Loucy (cell line): ENCODE results near the gene CD300E.

ENCODE experiments used
- H2AFZ ChIP-seq: fragments of 200-600 bp; sonication (generic); 2 replicates; pipeline ENCODE4 v1.6.0; 2016; ENCODE audit warnings: antibody characterized with exemption, mild to moderate bottlenecking, low read length, moderate library complexity
- H3F3A ChIP-seq: fragments of 200-600 bp; 2 replicates; pipeline ENCODE4 v1.6.0; 2016; ENCODE audit warnings: antibody characterized with exemption, low read depth, mild to moderate bottlenecking
- H3K27me3 ChIP-seq: fragments of 200-600 bp; sonication (generic); 2 replicates; pipeline ENCODE4 v1.6.1; 2014; ENCODE audit warnings: low read length, mild to moderate bottlenecking; ENCODE audit not compliant: insufficient read depth, poor library complexity, severe bottlenecking
- H3K36me3 ChIP-seq: fragments of 200-600 bp; sonication (generic); 2 replicates; pipeline ENCODE4 v1.6.1; 2016; ENCODE audit warnings: low read length; ENCODE audit not compliant: insufficient read depth
- H3K4me1 ChIP-seq: fragments of 200-600 bp; sonication (generic); 2 replicates; pipeline ENCODE4 v1.5.1; 2014; ENCODE audit warnings: low read length, mild to moderate bottlenecking; ENCODE audit not compliant: insufficient read depth, poor library complexity, severe bottlenecking
- H3K4me2 ChIP-seq: fragments of 200-600 bp; sonication (generic); 2 replicates; pipeline ENCODE4 v1.6.0; 2014; ENCODE audit warnings: antibody characterized with exemption, low read length, low read depth, mild to moderate bottlenecking; ENCODE audit not compliant: poor library complexity, severe bottlenecking
- H3K4me3 ChIP-seq: fragments of 200-600 bp; sonication (generic); 2 replicates; pipeline ENCODE4 v1.5.1; 2014; ENCODE audit warnings: low read length, mild to moderate bottlenecking, mixed read lengths; ENCODE audit not compliant: poor library complexity, severe bottlenecking
- H3K79me2 ChIP-seq: fragments of 200-600 bp; sonication (generic); 2 replicates; pipeline ENCODE4 v1.6.1; 2014; ENCODE audit warnings: low read length; ENCODE audit not compliant: insufficient read depth
- H3K9ac ChIP-seq: fragments of 200-600 bp; sonication (generic); 2 replicates; pipeline ENCODE4 v1.6.0; 2014; ENCODE audit warnings: mild to moderate bottlenecking, low read depth, low read length, moderate library complexity; ENCODE audit not compliant: poor library complexity, severe bottlenecking
- H3K9me2 ChIP-seq: fragments of 200-600 bp; sonication (generic); replicated peaks from 2 replicates; pipeline ENCODE4 v1.6.1; 2016; ENCODE audit warnings: low read depth, low read length, mixed read lengths
- H3K9me3 ChIP-seq: fragments of 200-600 bp; sonication (generic); 2 replicates; pipeline ENCODE4 v1.6.1; 2014; ENCODE audit warnings: mild to moderate bottlenecking, antibody characterized with exemption, low read length, low read depth; ENCODE audit not compliant: insufficient read depth
- H4K20me1 ChIP-seq: fragments of 200-600 bp; sonication (generic); 2 replicates; pipeline ENCODE4 v1.6.0; 2014; ENCODE audit warnings: antibody characterized with exemption, low read length, mild to moderate bottlenecking; ENCODE audit not compliant: insufficient read depth, poor library complexity, severe bottlenecking
- EZH2phosphoT487 ChIP-seq: fragments of 200-600 bp; IDR thresholded peaks from 2 replicates; pipeline ENCODE4 v1.6.1; 2018; ENCODE audit warnings: antibody characterized with exemption, mild to moderate bottlenecking, moderate library complexity, borderline replicate concordance
- TF ChIP-seq, protein P1 (sequence below): fragments of 200-600 bp; sonication (generic); conservative IDR thresholded peaks from 2 replicates; pipeline ENCODE4 v1.5.1; 2014; ENCODE audit warnings: mild to moderate bottlenecking, antibody characterized with exemption, low read length

The CD300E gene

DNA sequence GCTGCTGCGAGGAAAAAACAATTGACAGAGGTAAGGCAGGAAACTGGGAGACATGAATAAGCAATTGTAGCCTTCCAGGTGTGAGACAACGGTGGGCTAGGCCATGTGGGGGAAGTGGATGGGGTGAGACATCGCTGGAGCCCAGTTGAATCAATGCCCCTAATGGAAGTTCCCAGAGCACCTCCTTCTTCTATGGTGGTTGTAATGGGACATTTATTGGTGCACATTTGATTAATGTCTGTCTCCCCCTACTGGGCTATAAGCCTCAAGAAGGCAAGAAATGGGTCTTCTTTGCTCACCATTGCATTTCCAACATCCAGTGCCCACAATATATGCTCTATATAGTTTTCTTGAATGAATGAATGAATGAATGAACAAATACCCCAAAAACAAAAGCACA is 22.7 kb upstream of the CD300E start:
- Histone ChIP-seq H3K4me3 (no peak overlapping the region), H3K9ac (no peak overlapping the region), H3K4me1 (peaks cover 1% of the 10 kb centered on the region), H4K20me1 (no peaks in the 10 kb centered on the region), H3K4me2 (no peak overlapping the region), H3K27me3 (peaks cover under 1% of the 10 kb centered on the region), H3K9me3 (no peaks in the 10 kb centered on the region), H2AFZ (no peak overlapping the region), H3K79me2 (no peaks in the 10 kb centered on the region), H3K9me2 (no peaks in the 10 kb centered on the region), H3F3A (no peaks in the 10 kb centered on the region), H3K36me3 (no peaks in the 10 kb centered on the region)
- TF ChIP-seq, protein P1, sequence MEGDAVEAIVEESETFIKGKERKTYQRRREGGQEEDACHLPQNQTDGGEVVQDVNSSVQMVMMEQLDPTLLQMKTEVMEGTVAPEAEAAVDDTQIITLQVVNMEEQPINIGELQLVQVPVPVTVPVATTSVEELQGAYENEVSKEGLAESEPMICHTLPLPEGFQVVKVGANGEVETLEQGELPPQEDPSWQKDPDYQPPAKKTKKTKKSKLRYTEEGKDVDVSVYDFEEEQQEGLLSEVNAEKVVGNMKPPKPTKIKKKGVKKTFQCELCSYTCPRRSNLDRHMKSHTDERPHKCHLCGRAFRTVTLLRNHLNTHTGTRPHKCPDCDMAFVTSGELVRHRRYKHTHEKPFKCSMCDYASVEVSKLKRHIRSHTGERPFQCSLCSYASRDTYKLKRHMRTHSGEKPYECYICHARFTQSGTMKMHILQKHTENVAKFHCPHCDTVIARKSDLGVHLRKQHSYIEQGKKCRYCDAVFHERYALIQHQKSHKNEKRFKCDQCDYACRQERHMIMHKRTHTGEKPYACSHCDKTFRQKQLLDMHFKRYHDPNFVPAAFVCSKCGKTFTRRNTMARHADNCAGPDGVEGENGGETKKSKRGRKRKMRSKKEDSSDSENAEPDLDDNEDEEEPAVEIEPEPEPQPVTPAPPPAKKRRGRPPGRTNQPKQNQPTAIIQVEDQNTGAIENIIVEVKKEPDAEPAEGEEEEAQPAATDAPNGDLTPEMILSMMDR = peak; percentile 76
- TF ChIP-seq EZH2phosphoT487 = no peak

DNA sequence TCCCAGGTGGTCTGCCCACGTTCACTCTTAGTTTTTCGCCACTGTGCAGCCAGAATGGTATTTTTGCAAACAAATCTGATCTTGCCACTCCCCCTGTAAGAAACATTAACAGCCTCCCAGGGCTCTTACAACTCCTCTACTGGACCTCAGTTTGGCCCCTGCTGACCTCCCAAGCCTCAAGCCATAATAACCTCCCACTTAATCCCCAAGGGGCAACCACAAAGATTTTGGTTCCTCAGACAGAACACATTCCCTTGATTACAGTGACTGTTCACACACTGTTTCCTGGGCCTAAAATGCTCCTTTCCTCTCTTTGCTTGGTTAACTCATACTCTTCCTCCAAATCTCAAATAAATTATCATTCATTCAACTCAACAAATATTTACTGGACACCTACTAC is 21.5 kb upstream of the CD300E start:
- no peaks in the 10 kb centered on the region for H3K9me3 ChIP-seq
- no peak overlapping the region for H3K9ac ChIP-seq
- H3K9me2 ChIP-seq = no peaks in the 10 kb centered on the region
- H3K4me3 ChIP-seq = no peak overlapping the region
- no peaks in the 10 kb centered on the region for H3K27me3 ChIP-seq
- no peaks in the 10 kb centered on the region for H3F3A ChIP-seq
- no peaks in the 10 kb centered on the region for H3K36me3 ChIP-seq
- no peak overlapping the region for H2AFZ ChIP-seq
- H3K4me1 ChIP-seq = peaks cover 14% of the 10 kb centered on the region
- H3K4me2 ChIP-seq = no peak overlapping the region
- no peaks in the 10 kb centered on the region for H3K79me2 ChIP-seq
- TF ChIP-seq EZH2phosphoT487 = no peak
- TF ChIP-seq, protein P1 = no peak
- no peaks in the 10 kb centered on the region for H4K20me1 ChIP-seq

DNA sequence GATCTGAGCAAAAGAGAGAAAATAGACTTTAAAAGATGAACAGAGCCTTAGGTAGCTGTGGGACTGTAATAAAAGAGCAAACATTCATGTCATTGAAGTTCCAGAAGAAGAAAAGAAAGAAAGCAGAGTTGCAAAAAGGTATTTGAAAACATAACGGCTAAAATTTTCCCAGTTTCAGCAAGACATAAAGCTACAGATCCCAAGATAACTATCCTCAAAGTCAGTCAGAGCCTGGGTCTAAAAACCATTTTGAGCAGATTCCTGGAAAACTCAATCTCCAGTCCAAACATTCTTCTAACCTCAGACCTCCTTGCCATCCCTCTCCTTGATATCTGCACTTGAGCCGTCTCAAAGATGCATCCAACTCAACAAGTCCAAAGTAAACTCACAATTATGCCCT is 20.9 kb upstream of the CD300E start:
- no peaks in the 10 kb centered on the region for H3K9me2 ChIP-seq
- TF ChIP-seq, protein P1 = no peak
- TF ChIP-seq EZH2phosphoT487 = no peak
- no peaks in the 10 kb centered on the region for H3K36me3 ChIP-seq
- H3K4me3 ChIP-seq = no peak overlapping the region
- peaks cover 20% of the 10 kb centered on the region for H3K4me1 ChIP-seq
- H3K27me3 ChIP-seq = no peaks in the 10 kb centered on the region
- no peak overlapping the region for H2AFZ ChIP-seq
- H3K9me3 ChIP-seq = no peaks in the 10 kb centered on the region
- no peaks in the 10 kb centered on the region for H3F3A ChIP-seq
- no peaks in the 10 kb centered on the region for H4K20me1 ChIP-seq
- no peak overlapping the region for H3K9ac ChIP-seq
- H3K79me2 ChIP-seq = no peaks in the 10 kb centered on the region
- H3K4me2 ChIP-seq = no peak overlapping the region
